HG03135 (cell line): Measurements from ENCODE around the gene CYSTM1.
A peak's percentile ranks its signal among the peaks of the same experiment; 100 is the strongest.

Experiments
- ATAC-seq: cut with Tn5 transposase; IDR thresholded peaks from one replicate; pipeline ENCODE4 v1.9.1; 2021; ENCODE audit warnings: mild to moderate bottlenecking, moderate library complexity; ENCODE audit not compliant: unreplicated experiment

The CYSTM1 gene

GRCh38 chr5:140232731-140233130, 57.7 kb downstream of the CYSTM1 start:
- ATAC-seq: no peak

- no peak for ATAC-seq
Observed at GRCh38 chr5:140234377-140234989, 59.5 kb downstream of the CYSTM1 start.

GRCh38 chr5:140235791-140236551, 61.0 kb downstream of the CYSTM1 start:
- ATAC-seq: no peak

GRCh38 chr5:140236891-140237598, 62.1 kb downstream of the CYSTM1 start:
- ATAC-seq: no peak

GRCh38 chr5:140238756-140239155, 63.8 kb downstream of the CYSTM1 start:
- ATAC-seq: no peak

GRCh38 chr5:140239461-140239860, 64.5 kb downstream of the CYSTM1 start:
- ATAC-seq: no peak

GRCh38 chr5:140239939-140240700, 65.1 kb downstream of the CYSTM1 start:
- ATAC-seq: peak; percentile 56

GRCh38 chr5:140240987-140241706, 66.2 kb downstream of the CYSTM1 start:
- no peak for ATAC-seq

- ATAC-seq: no peak
Observed at GRCh38 chr5:140242099-140242498, 67.1 kb downstream of the CYSTM1 start.

- no peak for ATAC-seq
Observed at GRCh38 chr5:140242890-140243585, 68.0 kb downstream of the CYSTM1 start.

GRCh38 chr5:140243706-140244250, 68.8 kb downstream of the CYSTM1 start:
- ATAC-seq: no peak

- ATAC-seq: peak; percentile 62
Observed at GRCh38 chr5:140244525-140245025, 69.6 kb downstream of the CYSTM1 start.

GRCh38 chr5:140245341-140245740, 70.4 kb downstream of the CYSTM1 start:
- no peak for ATAC-seq

- ATAC-seq: no peak
Observed at GRCh38 chr5:140245926-140246325, 70.9 kb downstream of the CYSTM1 start.

- no peak for ATAC-seq
Observed at GRCh38 chr5:140246378-140247122, 71.6 kb downstream of the CYSTM1 start.

- ATAC-seq: no peak
Observed at GRCh38 chr5:140248414-140248813, 73.4 kb downstream of the CYSTM1 start.

GRCh38 chr5:140249536-140249935, 74.5 kb downstream of the CYSTM1 start:
- no peak for ATAC-seq

GRCh38 chr5:140250386-140250785, 75.4 kb downstream of the CYSTM1 start:
- no peak for ATAC-seq

- peak; percentile 63 for ATAC-seq
Observed at GRCh38 chr5:140251527-140251973, 76.6 kb downstream of the CYSTM1 start.
